Left lung (tissue), 10 donors: ENCODE measurements around the gene AKAP8L. TPM values are rescaled to one million over a fixed set of nuclear protein-coding genes. Genes with fewer than 3 reads are reported as not detected.

Experiments used
- ATAC-seq: fragments of 200-7000 bp; cut with Tn5 transposase; one replicate; pipeline ENCODE4 v1.9.1; 2020; ENCODE audit warnings: moderate library complexity
- DNase-seq, 4 donors: peaks; one replicate each; pipeline ENCODE4 v3.0.0-alpha.2; 2013 to 2020
- H3K27ac ChIP-seq, 2 donors: fragments of 200-600 bp; sonication (generic) in 1 of 2; one replicate each; pipeline versions ENCODE4 v1.5.0 to v1.8.0; 2020 to 2021
- H3K27me3 ChIP-seq, 2 donors: fragments of 200-600 bp; sonication (generic) in 1 of 2; one replicate each; pipeline versions ENCODE4 v1.5.0 to v1.8.0; 2020 to 2021
- H3K36me3 ChIP-seq, 2 donors: fragments of 200-600 bp; sonication (generic) in 1 of 2; one replicate each; pipeline versions ENCODE4 v1.5.0 to v1.8.0; 2020 to 2021
- H3K4me1 ChIP-seq, 2 donors: fragments of 200-600 bp; one replicate each; pipeline ENCODE4 v1.8.0; 2021
- H3K4me3 ChIP-seq, 2 donors: fragments of 200-600 bp; sonication (generic) in 1 of 2; one replicate each; pipeline versions ENCODE4 v1.5.0 to v1.8.0; 2020 to 2021; ENCODE audit warnings: mild to moderate bottlenecking in 1 of 2
- H3K9me3 ChIP-seq, 2 donors: fragments of 200-600 bp; sonication (generic) in 1 of 2; one replicate each; pipeline versions ENCODE4 v1.5.0 to v1.8.0; 2020 to 2021
- CTCF ChIP-seq, 2 donors: fragments of 200-600 bp; sonication (generic) in 1 of 2; IDR thresholded peaks; one replicate each; pipeline versions ENCODE4 v1.5.0 to v1.8.0; 2021; ENCODE audit warnings: antibody characterized with exemption in 2 of 2
- intact Hi-C, 2 donors: fragments of 100-400 bp; cut with DNase I; formaldehyde crosslinking; loops; one replicate each; pipeline versions ENCODE4 v1.11.2 to v1.14.2; 2022
- polyA plus RNA-seq, 6 donors: library from polyadenylated mRNA; unstranded; fragments of 120-200 nt; gene quantifications; one replicate each; pipeline ENCODE4 v1.2.1, GENCODE V29; 2013; ENCODE audit not compliant: insufficient read length in 6 of 6
- total RNA-seq, 2 donors: library from RNA; stranded (reverse); fragmentation: NEBNext Ultra II Directional; extraction: Animal tissue kit (Norgen Biotek cat#: 25700); gene quantifications; one replicate each; pipeline ENCODE4 v1.2.1, GENCODE V29; 2021
- donor health status: DM: no; HTN: yes; CAD: no.
- donor health status: DM: no; HTN: no; CAD: no.

Gene AKAP8L
- total and polyA plus RNA-seq, 8 donors, result 76.4 to 129 (median 107) TPM

DNA sequence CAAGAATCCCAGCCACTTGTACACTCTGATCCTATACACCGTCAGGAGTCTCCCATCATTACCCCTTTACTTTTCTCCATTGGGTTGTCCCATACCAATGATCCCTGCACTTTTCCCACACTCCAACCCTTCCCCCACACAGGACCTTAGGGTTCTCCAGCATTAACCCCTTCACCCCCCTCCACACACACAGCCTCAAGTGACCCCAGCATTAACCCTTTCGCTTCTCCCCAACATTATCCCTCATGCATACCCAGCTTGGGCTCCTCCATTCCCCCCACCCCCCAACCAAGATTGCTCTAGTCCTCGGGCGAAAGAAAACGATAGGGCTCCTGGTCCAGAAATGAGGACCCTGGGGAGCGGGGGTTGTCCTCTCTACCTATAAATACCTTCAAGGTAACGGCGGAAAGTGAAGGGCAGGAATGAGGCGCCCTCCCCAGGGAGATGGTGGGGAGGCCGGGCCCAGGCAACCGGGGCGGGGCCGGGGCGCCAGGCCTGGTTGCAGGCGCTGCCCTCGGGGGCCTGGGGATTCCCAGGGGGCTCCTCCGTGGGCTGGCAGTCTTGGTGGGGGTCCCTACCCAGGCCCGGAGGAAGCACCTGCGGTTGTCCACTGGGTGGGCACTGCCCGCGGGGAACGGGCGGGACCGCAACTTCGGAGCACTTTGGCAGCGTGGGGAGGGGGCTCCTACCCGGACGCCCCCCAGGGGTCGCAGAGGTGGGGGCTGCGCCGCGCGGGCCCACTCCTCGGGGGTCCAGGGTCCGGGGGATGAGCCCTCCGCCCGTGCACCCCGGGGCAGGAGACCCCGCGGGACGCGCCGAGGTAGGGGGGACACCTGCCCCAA is 30.2 kb upstream of the AKAP8L start:
- intact Hi-C loops, result no loop called here
- no peak for ATAC-seq
- H3K4me3 ChIP-seq, result peak overlapping the region; percentile 54 to 60
- no peaks in the 10 kb centered on the region for H3K9me3 ChIP-seq
- peak in 1 of 4 donors; percentile 81 for DNase-seq
- no peak for TF ChIP-seq CTCF (IDR thresholded peaks at IDR 0.05)
- no peaks in the 10 kb centered on the region for H3K27me3 ChIP-seq
- peak overlapping the region in 1 of 2 donors; percentile 84 for H3K27ac ChIP-seq
- peaks cover 6% of the 10 kb centered on the region in 2 donors for H3K4me1 ChIP-seq
- H3K36me3 ChIP-seq, result peaks cover 0 to 16% of the 10 kb centered on the region in 2 donors

GRCh38 chr19:15448044-15448777 is 29.4 kb upstream of the AKAP8L start:
- TF ChIP-seq CTCF (IDR thresholded peaks at IDR 0.05), result no peak
- H3K4me3 ChIP-seq, result no peak overlapping the region
- intact Hi-C loops, result no loop called here
- no peaks in the 10 kb centered on the region for H3K9me3 ChIP-seq
- ATAC-seq (no peak), DNase-seq (peak in 1 of 4 donors; percentile 76)
- peaks cover 6% of the 10 kb centered on the region in 2 donors for H3K4me1 ChIP-seq
- H3K36me3 ChIP-seq, result peaks cover 0 to 8% of the 10 kb centered on the region in 2 donors
- no peaks in the 10 kb centered on the region for H3K27me3 ChIP-seq
- H3K27ac ChIP-seq, result no peak overlapping the region

GRCh38 chr19:15447057-15447456 is 28.3 kb upstream of the AKAP8L start:
- ATAC-seq, result no peak
- H3K36me3 ChIP-seq, result no peaks in the 10 kb centered on the region
- H3K9me3 ChIP-seq, result no peaks in the 10 kb centered on the region
- no peaks in the 10 kb centered on the region for H3K27me3 ChIP-seq
- peaks cover 0 to 6% of the 10 kb centered on the region in 2 donors for H3K4me1 ChIP-seq
- no peak overlapping the region for H3K27ac ChIP-seq
- intact Hi-C loops, result no loop called here
- DNase-seq, result peak in 1 of 4 donors; percentile 13
- no peak for TF ChIP-seq CTCF (IDR thresholded peaks at IDR 0.05)
- no peak overlapping the region for H3K4me3 ChIP-seq

GRCh38 chr19:15445807-15446376 is 27.1 kb upstream of the AKAP8L start:
- DNase-seq, result peak in 1 of 4 donors; percentile 46
- H3K27ac ChIP-seq, result no peak overlapping the region
- intact Hi-C loops, result no loop called here
- no peaks in the 10 kb centered on the region for H3K27me3 ChIP-seq
- TF ChIP-seq CTCF (IDR thresholded peaks at IDR 0.05), result no peak
- H3K36me3 ChIP-seq, result no peaks in the 10 kb centered on the region
- peaks cover 0 to 6% of the 10 kb centered on the region in 2 donors for H3K4me1 ChIP-seq
- H3K4me3 ChIP-seq, result no peak overlapping the region
- no peak for ATAC-seq
- no peaks in the 10 kb centered on the region for H3K9me3 ChIP-seq

DNA sequence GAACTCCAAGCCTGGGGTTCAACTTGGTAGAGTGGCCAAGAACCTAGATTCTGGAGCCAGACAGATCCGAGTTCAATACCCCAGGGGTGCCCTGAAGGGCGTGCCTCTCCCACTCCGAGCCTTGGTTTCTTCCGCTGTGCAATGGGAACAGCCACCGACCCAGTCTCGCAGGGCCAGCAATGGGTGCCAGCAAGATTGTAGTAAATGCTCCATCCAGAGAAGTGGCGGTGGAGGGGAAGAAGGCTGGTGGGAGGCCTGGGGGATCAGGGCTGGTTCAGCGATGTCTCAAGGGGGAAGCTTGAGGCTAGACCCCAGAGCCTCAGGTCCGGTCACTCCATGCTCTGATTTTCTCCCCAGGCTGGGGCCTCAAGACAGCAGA is 26.4 kb upstream of the AKAP8L start:
- intact Hi-C loops, result no loop called here
- H3K27me3 ChIP-seq, result no peaks in the 10 kb centered on the region
- no peak overlapping the region for H3K4me3 ChIP-seq
- no peaks in the 10 kb centered on the region for H3K36me3 ChIP-seq
- H3K27ac ChIP-seq, result no peak overlapping the region
- no peak for TF ChIP-seq CTCF (IDR thresholded peaks at IDR 0.05)
- DNase-seq (peak in 1 of 4 donors; percentile 39), ATAC-seq (no peak)
- peaks cover 0 to 6% of the 10 kb centered on the region in 2 donors for H3K4me1 ChIP-seq
- no peaks in the 10 kb centered on the region for H3K9me3 ChIP-seq
